Superior temporal gyrus (tissue), 1 donor: ENCODE measurements around the gene DMGDH.

Experiments
- DNase-seq: peaks from one replicate; pipeline ENCODE4 v3.0.0-alpha.2; 2016; ENCODE audit errors: extremely low spot score

DMGDH gene

DNA sequence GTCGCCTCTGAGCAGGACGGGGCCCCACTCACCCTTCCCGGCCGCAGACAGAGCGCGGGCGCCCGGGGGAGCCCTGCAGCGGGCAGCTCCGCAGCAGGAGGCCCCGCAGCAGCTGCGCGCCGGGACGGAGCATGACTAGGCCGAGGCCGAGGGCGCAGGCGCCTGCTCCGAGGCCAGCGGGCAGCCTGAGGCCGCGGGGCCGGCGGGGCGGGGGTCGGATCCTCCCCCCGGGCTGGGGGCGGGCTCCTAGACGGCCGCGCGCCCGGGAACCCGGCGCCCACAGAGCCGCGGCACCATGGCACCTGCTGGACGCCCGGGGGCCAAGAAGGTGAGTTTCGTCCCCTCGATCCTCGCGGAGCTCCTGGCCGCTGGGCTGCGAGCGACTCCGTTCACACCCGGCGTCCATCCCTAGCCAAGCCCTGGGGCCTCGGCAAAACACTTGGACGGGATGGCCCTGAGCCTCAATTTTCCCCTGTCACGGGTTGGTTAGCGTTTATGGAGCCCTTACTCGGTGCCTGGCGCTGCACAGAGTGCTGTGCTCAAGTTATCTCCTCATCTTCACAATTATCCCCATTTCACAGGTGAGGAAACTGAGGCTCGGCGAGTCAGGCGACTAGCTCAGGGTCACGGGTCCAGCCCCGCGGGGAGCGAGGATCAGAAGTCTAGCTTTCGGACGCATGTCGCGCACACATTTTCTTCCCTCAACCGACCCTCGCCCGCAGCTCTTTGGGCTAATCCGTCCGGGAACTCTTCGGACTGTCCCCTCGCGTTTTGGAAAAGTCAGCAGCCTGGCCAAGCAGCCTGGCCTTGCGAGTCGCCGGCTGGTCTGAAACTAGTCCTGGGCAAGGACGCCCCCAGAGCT is at the start of gene DMGDH, which contains the start of gene BHMT2:
TSS of gene DMGDH (minus strand) at position 187 of the 862 bp plus-strand sequence. CDS start at position 133, 54 bp downstream.
TSS of gene BHMT2 (plus strand) at position 280 of the 862 bp plus-strand sequence. CDS start at position 296, 16 bp downstream.
- DNase-seq, result no peak

GRCh38 chr5:79112703-79113058 is 43.2 kb upstream of the DMGDH start:
- DNase-seq, result no peak

DNA sequence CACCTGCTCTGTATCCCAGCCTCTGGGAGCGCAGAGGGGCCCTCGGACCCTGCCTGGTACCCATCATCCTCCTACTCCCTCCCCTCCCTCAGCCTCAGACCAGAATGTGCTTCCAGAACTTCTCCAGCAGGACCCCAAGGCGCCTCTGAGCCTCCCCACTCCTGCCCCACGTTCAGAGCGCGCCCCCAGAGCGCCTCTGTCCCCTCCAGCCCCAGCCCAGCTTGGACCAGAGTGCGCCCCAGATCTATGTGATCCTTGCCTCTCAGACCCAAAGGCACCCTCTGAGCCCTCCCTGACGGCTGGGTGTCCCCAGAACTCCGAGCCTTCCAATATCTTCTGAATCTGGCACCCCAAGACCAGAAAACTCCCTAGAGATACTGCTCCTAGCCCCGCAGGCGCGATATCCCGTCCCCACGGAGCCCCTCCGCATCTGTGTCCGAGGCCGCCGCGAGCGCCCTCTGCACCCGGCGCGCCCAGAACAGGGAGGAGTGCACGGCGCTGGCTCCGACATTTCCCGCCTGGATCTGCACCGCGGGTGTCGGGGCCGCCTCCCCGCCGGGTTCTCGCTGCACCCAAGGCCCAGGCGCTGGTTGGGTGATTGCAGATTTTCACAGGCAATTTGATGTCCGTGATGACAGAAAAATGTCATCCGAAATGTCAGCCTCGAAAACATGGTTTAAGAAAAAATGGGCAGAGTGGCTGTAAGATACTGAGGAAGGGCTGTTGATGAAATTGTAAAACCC is 42.7 kb upstream of the DMGDH start:
- DNase-seq, result no peak

GRCh38 chr5:79111387-79111959 is 42.0 kb upstream of the DMGDH start, which contains the start of gene BHMT:
BHMT (plus strand) TSS chr5:79111809; CDS start chr5:79111886, 77 bp downstream.
- no peak for DNase-seq

DNA sequence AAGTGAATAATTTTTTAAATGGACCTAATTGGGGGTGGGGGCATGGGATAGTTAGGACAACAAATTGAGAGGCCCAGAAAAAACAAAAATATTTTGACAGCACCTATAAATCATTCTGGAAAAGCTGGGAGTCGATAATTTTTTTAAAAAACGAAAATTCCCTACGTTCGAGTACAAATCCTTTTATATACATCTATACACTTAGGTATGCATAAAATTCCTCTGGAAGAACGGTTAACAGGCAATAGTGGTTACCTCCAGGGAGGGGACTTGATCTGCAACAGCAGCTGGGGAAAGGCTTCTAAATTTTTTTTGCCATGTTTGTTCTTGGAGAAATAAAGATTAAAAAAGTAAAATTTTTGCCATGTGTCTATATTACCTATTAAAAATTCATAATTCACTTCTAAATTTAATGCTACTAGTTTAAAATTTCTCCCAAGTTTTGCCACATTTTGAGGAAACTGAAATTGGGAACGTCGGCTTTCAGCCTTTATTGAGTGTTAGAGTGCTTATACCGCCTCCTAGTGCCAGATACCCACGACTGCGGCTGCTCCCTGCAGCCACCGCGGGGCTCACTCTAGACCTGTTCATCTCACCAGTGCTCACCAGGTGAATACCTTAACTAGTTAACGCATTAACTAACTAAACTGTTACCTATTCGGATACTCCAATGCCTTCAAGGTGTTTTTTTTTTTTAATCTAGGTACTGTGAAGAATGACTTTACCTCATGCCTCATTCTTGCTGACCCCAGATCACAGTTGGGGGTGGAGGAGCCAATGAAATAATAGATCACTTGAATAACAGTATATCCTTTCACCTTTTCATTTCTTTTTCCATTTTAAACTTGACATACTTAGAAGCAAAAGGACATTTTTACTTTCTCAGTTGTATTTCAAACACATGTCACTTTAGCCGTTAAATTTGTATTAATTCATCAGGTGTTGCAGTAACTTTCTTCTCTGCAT is 40.3 kb upstream of the DMGDH start:
- DNase-seq, result no peak

GRCh38 chr5:79108792-79109191 is 39.3 kb upstream of the DMGDH start:
- DNase-seq, result no peak

DNA sequence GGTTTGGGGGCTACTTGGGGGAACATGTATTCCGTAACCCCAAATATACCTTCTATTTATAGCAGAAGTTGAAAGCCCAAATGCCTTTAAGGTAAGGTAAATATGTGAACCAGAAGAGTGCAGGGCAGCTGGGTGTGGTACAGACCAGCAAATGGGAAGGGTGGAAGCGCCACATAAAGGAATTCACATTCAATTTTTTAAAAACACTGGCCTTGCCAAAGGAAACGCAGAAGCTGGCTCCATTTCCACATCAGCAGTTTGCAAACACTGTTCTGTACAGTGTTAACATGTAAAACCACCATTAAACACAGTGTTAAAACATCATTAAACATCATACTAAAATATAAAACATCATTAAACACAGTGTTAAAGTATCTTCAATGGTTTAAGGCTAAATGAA is 38.6 kb upstream of the DMGDH start:
- DNase-seq, result no peak

DNA sequence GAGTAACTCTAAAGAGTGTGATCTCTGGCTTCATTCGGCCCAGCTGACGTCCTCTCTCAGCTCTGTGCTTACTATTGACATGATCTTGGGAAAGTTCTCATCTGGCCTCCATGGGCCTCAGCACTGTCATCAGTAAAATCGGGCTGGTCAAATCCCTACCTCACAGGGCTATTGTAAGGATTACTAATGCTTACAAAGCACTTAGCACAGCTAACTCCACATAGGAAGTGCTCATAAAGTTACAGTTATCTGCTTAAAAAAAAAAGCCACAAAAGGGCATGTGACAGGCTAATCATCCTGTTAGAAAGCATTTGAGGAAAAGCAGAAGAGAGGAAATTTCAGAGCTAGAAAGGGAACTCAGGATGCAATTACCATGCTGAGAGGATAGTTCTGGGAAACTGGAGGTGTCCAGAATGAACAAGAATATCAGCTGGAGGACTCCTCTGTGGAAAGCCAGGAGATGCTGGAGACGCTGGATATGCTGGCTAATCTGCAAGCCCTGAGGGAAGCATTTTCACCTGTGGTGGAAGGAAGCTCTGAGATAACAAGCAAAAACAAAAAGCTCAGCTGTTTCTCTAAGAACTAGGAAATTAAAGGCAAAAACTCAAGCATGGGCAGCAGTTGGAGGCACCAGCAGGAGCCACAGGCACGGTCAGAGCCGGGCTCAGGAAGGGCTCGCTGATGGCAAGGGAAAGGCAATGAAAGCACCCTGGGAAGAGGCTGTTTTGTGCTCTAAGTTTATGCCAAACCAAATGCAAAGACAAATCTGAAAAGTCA is 37.7 kb upstream of the DMGDH start:
- DNase-seq, result no peak

- DNase-seq, result no peak
These were observed 36.4 kb upstream of the DMGDH start for GRCh38 chr5:79105868-79106267.

DNA sequence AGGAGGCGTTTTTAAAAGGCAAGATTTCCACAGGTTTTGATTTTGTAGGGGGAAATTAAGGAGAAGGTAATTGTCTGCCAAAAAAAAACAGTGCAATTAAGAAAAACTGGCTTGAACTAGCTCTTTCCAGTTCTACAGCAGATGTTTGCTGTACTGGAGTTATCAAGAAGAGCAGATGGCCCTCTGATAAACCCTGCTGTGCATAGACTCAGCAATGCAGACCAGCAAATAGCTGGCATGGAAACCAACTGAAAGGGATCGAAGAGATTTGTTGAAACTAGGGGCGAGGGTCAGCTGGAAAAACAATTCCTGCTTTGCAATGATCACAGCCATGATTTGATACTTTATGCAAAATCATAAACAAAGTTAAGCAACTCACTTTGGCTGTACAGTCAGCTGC is 24.3 kb upstream of the DMGDH start:
- no peak for DNase-seq

GRCh38 chr5:79091064-79091463 is 21.6 kb upstream of the DMGDH start:
- no peak for DNase-seq

- DNase-seq, result no peak
These were observed 19.0 kb upstream of the DMGDH start for GRCh38 chr5:79088507-79088906.

GRCh38 chr5:79086116-79086515 is 16.6 kb upstream of the DMGDH start:
- DNase-seq, result no peak

GRCh38 chr5:79081779-79082178 is 12.3 kb upstream of the DMGDH start:
- DNase-seq, result no peak

DNA sequence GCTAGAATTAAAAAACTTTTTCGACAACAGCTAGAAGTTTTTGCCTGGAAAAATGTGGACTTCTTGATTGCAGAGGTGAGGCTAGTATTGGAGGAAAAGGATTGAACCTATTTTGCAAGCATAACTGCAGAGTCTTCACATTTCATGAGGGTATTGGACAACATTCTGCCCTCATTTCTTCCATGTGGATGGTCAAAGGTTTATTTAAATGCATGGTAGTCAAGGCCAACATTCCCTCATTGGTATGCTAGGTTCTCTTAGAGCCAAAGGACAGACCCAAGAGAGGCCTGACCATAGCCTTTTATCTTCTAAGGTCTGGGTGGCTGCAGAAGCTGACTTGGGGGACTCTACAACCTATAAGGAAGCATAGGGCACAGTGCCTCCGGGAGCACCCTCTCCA is 11.3 kb upstream of the DMGDH start:
- no peak for DNase-seq

- no peak for DNase-seq
These were observed 8.3 kb upstream of the DMGDH start for GRCh38 chr5:79077680-79078365.

DNA sequence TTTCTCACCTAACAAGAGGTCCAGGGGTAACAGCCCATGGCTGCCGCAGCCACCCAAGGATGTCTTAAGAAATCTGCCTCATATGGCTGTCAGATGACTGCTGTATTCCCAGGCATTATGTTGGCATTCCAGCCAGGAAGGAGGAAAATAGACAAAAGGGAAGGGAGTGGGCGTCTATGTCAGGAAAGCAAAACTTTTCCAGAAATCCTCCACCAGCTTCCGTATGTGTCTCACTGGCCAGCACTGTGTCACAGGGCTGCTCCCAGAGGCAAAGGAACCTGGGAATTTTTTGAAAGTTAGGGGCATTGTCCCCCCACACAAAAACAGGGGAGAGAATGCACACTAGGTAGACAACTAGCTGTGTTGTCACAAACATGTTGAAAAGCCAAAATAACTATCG is 7.3 kb upstream of the DMGDH start:
- DNase-seq, result no peak

GRCh38 chr5:79075646-79076426 is 6.4 kb upstream of the DMGDH start:
- no peak for DNase-seq

- DNase-seq, result no peak
These were observed 5.2 kb upstream of the DMGDH start for GRCh38 chr5:79074641-79075040.
